LNCaP clone FGC (cell line): ENCODE measurements around the gene PGAP6.

ENCODE experiments used
- DNase-seq: peaks from one replicate; pipeline ENCODE4 v3.0.0-alpha.2; 2011; ENCODE audit warnings: low read depth
- H3K4me3 ChIP-seq: 2 replicates; pipeline ENCODE4 v1.5.1; 2011; ENCODE audit warnings: mild to moderate bottlenecking, low read depth, low read length, control low read depth
- CTCF ChIP-seq: IDR thresholded peaks from 2 replicates; pipeline ENCODE4 v1.5.1; 2012; ENCODE audit warnings: mild to moderate bottlenecking; ENCODE audit not compliant: control insufficient read depth, insufficient read depth; ENCODE audit errors: extremely low read depth

PGAP6 gene

GRCh38 chr16:399340-400019 is 17.7 kb upstream of the PGAP6 start:
- no peak for TF ChIP-seq CTCF
- DNase-seq = no peak

DNA sequence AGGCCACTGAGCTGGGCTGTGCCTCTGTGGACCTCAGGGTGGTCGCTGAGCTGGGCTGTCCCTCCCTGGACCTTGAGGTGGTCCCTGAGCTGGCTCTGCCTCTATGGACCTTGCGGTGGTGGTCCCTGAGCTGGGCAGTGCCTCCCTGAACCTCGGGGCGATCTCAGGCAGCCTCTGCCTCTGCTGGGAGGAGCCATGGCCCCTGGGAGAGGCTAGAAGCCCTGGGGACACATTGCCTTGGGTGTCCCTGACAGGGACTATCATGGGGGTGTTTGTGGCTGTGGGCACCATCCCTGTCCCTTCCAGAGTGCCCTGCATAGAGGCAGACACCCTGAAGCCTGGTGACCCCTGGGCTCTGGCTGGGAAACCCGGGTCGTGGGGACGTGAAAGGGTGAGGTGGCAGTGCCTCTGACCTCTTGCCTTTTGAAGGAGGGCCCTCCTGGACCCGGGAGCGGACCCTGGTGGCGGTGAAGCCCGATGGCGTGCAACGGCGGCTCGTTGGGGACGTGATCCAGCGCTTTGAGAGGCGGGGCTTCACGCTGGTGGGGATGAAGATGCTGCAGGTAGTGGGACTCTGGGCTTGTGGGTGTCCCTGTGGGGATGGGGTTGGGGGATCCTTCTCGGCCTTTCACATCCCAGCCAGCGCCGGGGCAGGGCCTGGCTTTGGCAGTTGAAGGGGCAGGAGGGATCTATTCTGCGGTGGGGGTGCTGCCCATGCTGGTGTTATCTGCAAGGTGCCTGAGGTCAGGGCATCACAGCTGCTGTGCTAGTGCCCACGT is 17.0 kb upstream of the PGAP6 start:
- TF ChIP-seq CTCF = no peak
- no peak for DNase-seq
- H3K4me3 ChIP-seq = no peak overlapping the region

More at GRCh38 chr16:399340-400019, 17.7 kb upstream of the PGAP6 start:
- no peak overlapping the region for H3K4me3 ChIP-seq

DNA sequence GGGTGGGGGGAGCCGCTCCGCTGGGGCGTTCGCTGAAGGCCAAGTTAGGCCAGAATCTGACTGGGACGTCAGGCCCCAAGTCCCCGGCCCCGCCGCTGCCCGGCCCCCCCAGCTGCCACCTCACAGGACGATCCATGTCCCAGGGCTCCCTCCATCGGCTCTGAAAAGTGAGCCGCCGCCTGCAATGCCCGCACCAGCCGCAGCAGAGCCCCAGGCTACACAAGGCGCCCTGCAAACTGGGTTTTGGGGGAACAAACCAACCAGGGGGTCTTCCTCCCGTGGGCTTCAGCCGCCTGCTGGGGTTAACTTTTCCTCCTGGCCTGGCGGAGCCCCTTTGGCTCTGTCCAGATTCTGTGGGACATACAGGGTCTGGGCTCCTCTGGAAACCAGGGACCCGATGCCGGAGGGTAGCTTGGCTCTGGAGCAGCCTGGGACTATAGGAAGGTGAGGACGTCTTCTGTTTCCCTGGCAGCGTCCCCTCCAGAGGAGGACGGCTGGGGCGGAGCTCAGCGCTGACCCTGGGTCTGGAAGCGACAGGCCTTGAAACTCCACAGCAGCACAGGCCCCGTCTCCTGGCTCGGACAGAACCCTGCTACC is 16.1 kb upstream of the PGAP6 start:
- no peak for TF ChIP-seq CTCF
- H3K4me3 ChIP-seq = no peak overlapping the region
- DNase-seq = no peak

- no peak for DNase-seq
- no peak for TF ChIP-seq CTCF
- no peak within 1 kb of the TSS for H3K4me3 ChIP-seq
Measured at GRCh38 chr16:397135-397661, 15.4 kb upstream of the PGAP6 start, which contains the start of gene NME4. Gene NME4, plus strand, starts transcription at chr16:397199. Its CDS starts 24 bp downstream, at chr16:397223.

DNA sequence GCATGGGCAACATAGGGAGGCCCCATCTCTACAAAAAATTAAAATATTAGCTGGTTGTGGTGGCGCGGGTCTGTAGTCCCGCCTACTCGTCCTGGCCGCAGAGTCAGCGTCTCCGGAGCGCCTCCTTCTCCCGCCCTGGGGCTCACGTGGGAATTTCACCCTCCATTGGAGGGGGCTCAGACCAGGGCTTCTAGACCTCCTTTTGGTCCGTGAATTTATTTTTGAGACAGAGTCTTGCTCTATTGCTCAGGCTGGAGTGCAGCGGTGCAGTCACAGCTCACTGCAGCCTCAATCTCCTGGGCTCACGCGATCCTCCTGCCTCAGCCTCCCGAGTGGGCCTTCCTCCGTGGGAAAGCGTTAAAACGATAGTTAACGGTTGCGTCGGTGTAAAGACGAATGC is 14.8 kb upstream of the PGAP6 start:
- no peak overlapping the region for H3K4me3 ChIP-seq
- DNase-seq = no peak
- TF ChIP-seq CTCF = no peak

DNA sequence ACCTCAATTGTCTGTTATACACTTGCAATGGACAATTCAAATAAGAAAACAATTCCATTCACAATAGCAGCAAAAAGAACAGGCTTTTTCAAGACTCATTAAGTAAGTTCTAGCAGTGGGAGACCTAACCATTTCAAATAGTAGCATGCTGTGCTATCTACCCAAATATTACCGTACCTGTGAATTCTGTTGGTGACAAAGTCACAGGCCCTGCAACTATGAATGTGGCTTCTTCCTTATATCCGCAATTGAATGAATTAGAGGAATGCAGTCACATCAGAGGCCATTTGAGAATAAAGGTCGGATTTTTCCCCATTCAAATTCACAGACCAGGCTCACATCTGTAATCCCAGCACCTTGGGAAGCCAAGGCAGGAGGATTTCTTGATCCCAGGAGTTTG is 14.4 kb upstream of the PGAP6 start:
- TF ChIP-seq CTCF = no peak
- no peak overlapping the region for H3K4me3 ChIP-seq
- DNase-seq = no peak
